ENCODE data around the gene RPL23. TPM values are rescaled to one million over a fixed set of nuclear protein-coding genes. Genes with fewer than 3 reads are reported as not detected.

RPL23 gene
- total and polyA plus RNA-seq, 8 donors, result 89.8 to 3,359 (median 1,467) TPM

DNA sequence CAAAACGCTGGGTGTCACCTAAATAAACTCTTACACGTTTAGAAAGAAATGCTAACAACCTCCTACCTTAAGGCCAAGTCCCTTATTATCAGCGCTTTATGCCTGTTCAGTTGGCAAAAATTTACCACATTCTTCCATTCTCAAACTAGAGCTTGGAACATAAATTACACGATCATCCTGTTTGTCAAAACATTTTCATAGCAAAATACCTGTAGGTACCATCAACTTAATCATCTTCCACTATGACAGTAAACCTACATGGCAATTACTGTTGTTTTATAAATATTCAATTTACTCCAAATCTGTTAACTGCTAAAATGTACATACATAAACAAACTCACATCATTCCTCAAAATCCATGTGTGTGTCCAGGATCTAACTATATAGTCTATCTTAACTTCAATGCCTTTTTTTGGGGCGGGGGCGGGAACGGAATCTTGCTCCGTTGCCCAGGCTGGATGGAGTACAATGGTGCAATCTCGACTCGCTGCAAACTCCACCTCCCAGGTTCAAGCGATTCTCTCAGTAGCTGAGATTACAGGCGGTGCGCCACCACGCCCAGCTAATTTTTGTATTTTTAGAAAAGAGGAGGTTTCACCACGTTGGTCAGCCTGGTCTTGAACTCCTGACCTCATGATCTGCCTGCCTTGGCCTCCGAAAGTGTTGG is 4.4 kb downstream of the RPL23 start:
- 73 to 80% (median 78%) methylated on average over 16 of the region's 16 CpGs for WGBS, 5 donors
- H3K9me3 ChIP-seq, result no peaks in the 10 kb centered on the region
- intact Hi-C loops (cut with DNase I; ENCODE audit: low total_unique reads), result no loop called here
- TF ChIP-seq POLR2A (IDR thresholded peaks at IDR 0.05) (no peak), POLR2AphosphoS5 (IDR thresholded peaks at IDR 0.05) (no peak), EP300 (IDR thresholded peaks at IDR 0.05) (no peak), CTCF (IDR thresholded peaks at IDR 0.05) (no peak)
- no peak overlapping the region for H3K4me3 ChIP-seq
- no peak overlapping the region for H3K27ac ChIP-seq
- H3K4me1 ChIP-seq, result peaks cover 18 to 46% (median 34%) of the 10 kb centered on the region in 4 donors
- no peaks in the 10 kb centered on the region for H3K27me3 ChIP-seq
- no peak for DNase-seq
- peaks cover 48 to 65% (median 62%) of the 10 kb centered on the region in 4 donors for H3K36me3 ChIP-seq

- peaks cover 18 to 43% (median 33%) of the 10 kb centered on the region in 4 donors for H3K4me1 ChIP-seq
- TF ChIP-seq CTCF (IDR thresholded peaks at IDR 0.05) (no peak), POLR2A (IDR thresholded peaks at IDR 0.05) (no peak), EP300 (IDR thresholded peaks at IDR 0.05) (no peak)
- no peak overlapping the region for H3K27ac ChIP-seq
- H3K4me3 ChIP-seq, result no peak overlapping the region
- intact Hi-C loops (cut with DNase I; ENCODE audit: low total_unique reads), result no loop called here
- no peak for DNase-seq
- no peaks in the 10 kb centered on the region for H3K27me3 ChIP-seq
- H3K9me3 ChIP-seq, result no peaks in the 10 kb centered on the region
- peaks cover 48 to 65% (median 62%) of the 10 kb centered on the region in 4 donors for H3K36me3 ChIP-seq
- WGBS, 5 donors, result 90 to 100% (median 95%) methylated on average over 1 of the region's 1 CpG
These were observed 5.0 kb downstream of the RPL23 start for GRCh38 chr17:38848557-38848891.

DNA sequence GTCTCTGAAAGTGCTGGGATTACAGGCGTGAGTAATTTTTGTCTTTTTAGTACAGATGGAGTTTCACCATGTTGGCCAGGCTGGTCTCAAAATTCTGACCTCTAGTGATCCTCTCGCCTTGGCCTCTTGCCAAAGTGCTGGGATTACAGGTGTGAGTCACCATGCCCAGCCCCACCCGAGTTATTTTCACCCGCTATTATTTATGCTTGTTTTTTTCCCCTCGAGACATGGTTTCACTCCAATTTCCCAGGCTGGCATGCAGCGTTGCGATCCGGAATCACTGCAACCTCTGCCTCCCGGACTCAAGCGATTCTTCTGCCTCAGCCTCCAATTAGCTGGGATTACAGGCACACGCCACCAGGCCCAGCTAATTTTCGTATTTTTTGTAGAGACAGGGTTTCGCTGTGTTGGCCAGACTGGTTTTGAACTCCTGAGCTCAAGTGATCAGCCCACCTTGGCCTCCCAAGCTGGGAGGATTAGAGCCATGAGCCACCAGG is 9.2 kb downstream of the RPL23 start:
- H3K36me3 ChIP-seq, result peaks cover 20 to 30% (median 29%) of the 10 kb centered on the region in 4 donors
- WGBS, 5 donors, result 56 to 76% (median 74%) methylated on average over 13 of the region's 13 CpGs
- peak; percentile 35 to 47 for DNase-seq
- intact Hi-C loops (cut with DNase I; ENCODE audit: low total_unique reads), result no loop called here
- H3K27me3 ChIP-seq, result no peaks in the 10 kb centered on the region
- no peak for TF ChIP-seq CTCF (IDR thresholded peaks at IDR 0.05)
- no peak for TF ChIP-seq EP300 (IDR thresholded peaks at IDR 0.05)
- no peak for TF ChIP-seq POLR2A (IDR thresholded peaks at IDR 0.05)
- peaks cover 0 to 7% (median 3%) of the 10 kb centered on the region in 4 donors for H3K4me1 ChIP-seq
- no peaks in the 10 kb centered on the region for H3K9me3 ChIP-seq
- no peak overlapping the region for H3K4me3 ChIP-seq
- peak overlapping the region in 1 of 5 donors; percentile 41 for H3K27ac ChIP-seq

GRCh38 chr17:38825762-38826247 is 27.7 kb downstream of the RPL23 start:
- no peaks in the 10 kb centered on the region for H3K27me3 ChIP-seq
- 89 to 93% (median 92%) methylated on average over 17 of the region's 17 CpGs for WGBS, 5 donors
- peaks cover 17 to 41% (median 26%) of the 10 kb centered on the region in 4 donors for H3K4me1 ChIP-seq
- H3K4me3 ChIP-seq, result peak overlapping the region; percentile 80 to 97 (median 94)
- TF ChIP-seq CTCF (IDR thresholded peaks at IDR 0.05) (no peak), EP300 (IDR thresholded peaks at IDR 0.05) (no peak)
- intact Hi-C loops (cut with DNase I; ENCODE audit: low total_unique reads), result no loop called here
- H3K36me3 ChIP-seq, result peaks cover 2 to 15% (median 11%) of the 10 kb centered on the region in 4 donors
- no peak for DNase-seq
- H3K27ac ChIP-seq, result peak overlapping the region; percentile 95 to 99 (median 99)
- H3K9me3 ChIP-seq, result no peaks in the 10 kb centered on the region
